Activated CD4-positive, alpha-beta memory T cell treated with anti-CD3 and anti-CD28 coated beads for 36 hours (primary cell): Measurements from ENCODE around the gene TBC1D2. TPM values are rescaled to one million over a fixed set of nuclear protein-coding genes. Genes with fewer than 3 reads are reported as not detected.

Experiments
- CTCF ChIA-PET: fragments of 350-600 bp; sonication (Branson Sonifier 250); formaldehyde crosslinking; loops from one replicate; lab custom pipeline; 2021; ENCODE audit warnings: antibody characterized with exemption, inconsistent platforms; lab: Charles Lee
- POLR2A ChIA-PET: fragments of 350-600 bp; sonication (Branson Sonifier 250); formaldehyde crosslinking; loops from one replicate; lab custom pipeline; 2021; ENCODE audit warnings: antibody characterized with exemption; lab: Charles Lee
- DNase-seq: peaks from one replicate; pipeline ENCODE4 v3.0.0-alpha.2; 2020
- H3K27ac Mint-ChIP-seq: one replicate; pipeline ENCODE4 v1.8.0; 2021; ENCODE audit warnings: mixed read lengths
- H3K27me3 Mint-ChIP-seq: one replicate; pipeline ENCODE4 v1.8.0; 2021; ENCODE audit warnings: mixed read lengths
- H3K36me3 Mint-ChIP-seq: one replicate; pipeline ENCODE4 v1.8.0; 2021; ENCODE audit warnings: mixed read lengths
- H3K4me1 Mint-ChIP-seq: one replicate; pipeline ENCODE4 v1.8.0; 2021; ENCODE audit warnings: low read depth, mixed read lengths
- H3K4me3 Mint-ChIP-seq: one replicate; pipeline ENCODE4 v1.8.0; 2021; ENCODE audit warnings: mild to moderate bottlenecking, mixed read lengths
- H3K9me3 Mint-ChIP-seq: one replicate; pipeline ENCODE4 v1.8.0; 2021; ENCODE audit warnings: mixed read lengths
- intact Hi-C: fragments of 100-400 bp; cut with micrococcal nuclease; formaldehyde crosslinking; loops from one replicate; pipeline ENCODE4 v1.15.1; 2023
- total RNA-seq, 2 experiments: library from RNA; stranded (reverse); gene quantifications; one replicate each; pipeline ENCODE4 v1.2.3, GENCODE V29; 2021

The TBC1D2 gene
- total RNA-seq: 1 to 10 TPM; 5.2 to 5.3 TPM

- H3K4me3 Mint-ChIP-seq: peak within 1 kb of the TSS; percentile 85
- POLR2A ChIA-PET: interaction anchor here (0.6 to 1.9 kb wide), 19 partner anchors 15 to 334 kb away, joined by 3 to 23 read pairs (median 4); partner anchors contain the start of genes ANP32B, CORO2A, NANS and TRIM14
- no peaks in the 10 kb centered on the region for H3K9me3 Mint-ChIP-seq
- peaks cover 32% of the 10 kb centered on the region for H3K4me1 Mint-ChIP-seq
- CTCF ChIA-PET: interaction anchor here (0.6 to 4.3 kb wide), 13 partner anchors 8 to 333 kb away, joined by 3 to 32 read pairs (median 6); partner anchors contain the start of genes CORO2A, TRIM14 and TRMO
- no peaks in the 10 kb centered on the region for H3K27me3 Mint-ChIP-seq
- intact Hi-C loops: loop anchor here (1.0 to 10.0 kb wide), 11 partner anchors 51 to 859 kb away; partner anchors contain the start of genes ANKS6, NANS, NCBP1 and TRIM14
- H3K36me3 Mint-ChIP-seq: no peaks in the 10 kb centered on the region
- peak; percentile 98 for DNase-seq
- peak within 1 kb of the TSS; percentile 95 for H3K27ac Mint-ChIP-seq
Measured at GRCh38 chr9:98255578-98256296, at the start of gene TBC1D2. Gene TBC1D2 (minus strand): TSS chr9:98255649. CDS start chr9:98255541, 108 bp downstream.

GRCh38 chr9:98304381-98304780 is 48.9 kb upstream of the TBC1D2 start:
- Mint-ChIP-seq H3K9me3 (no peaks in the 10 kb centered on the region), H3K4me1 (no peaks in the 10 kb centered on the region), H3K4me3 (no peak overlapping the region), H3K27me3 (no peaks in the 10 kb centered on the region), H3K27ac (no peak overlapping the region), H3K36me3 (no peaks in the 10 kb centered on the region)
- POLR2A ChIA-PET: no interaction called here
- intact Hi-C loops: no loop called here
- no peak for DNase-seq
- CTCF ChIA-PET: interaction anchor here (1.1 to 1.9 kb wide), 2 partner anchors 11 to 472 kb away, joined by 4 to 8 read pairs; no protein-coding TSS in a partner anchor

- Mint-ChIP-seq H3K4me3 (no peak overlapping the region), H3K9me3 (no peaks in the 10 kb centered on the region), H3K27me3 (no peaks in the 10 kb centered on the region), H3K4me1 (no peaks in the 10 kb centered on the region), H3K36me3 (no peaks in the 10 kb centered on the region), H3K27ac (no peak overlapping the region)
- ChIA-PET CTCF (interaction anchor here (1.0 to 1.9 kb wide), 3 partner anchors 10 to 473 kb away, joined by 4 to 8 read pairs (median 5); no protein-coding TSS in a partner anchor), POLR2A (no interaction called here)
- no peak for DNase-seq
- intact Hi-C loops: no loop called here
Measured at GRCh38 chr9:98303633-98304125, 48.2 kb upstream of the TBC1D2 start.

GRCh38 chr9:98302938-98303632 is 47.6 kb upstream of the TBC1D2 start:
- Mint-ChIP-seq H3K4me1 (no peaks in the 10 kb centered on the region), H3K27me3 (no peaks in the 10 kb centered on the region), H3K27ac (no peak overlapping the region), H3K36me3 (no peaks in the 10 kb centered on the region), H3K4me3 (no peak overlapping the region), H3K9me3 (no peaks in the 10 kb centered on the region)
- ChIA-PET POLR2A (no interaction called here), CTCF (interaction anchor here (1.0 to 1.9 kb wide), 2 partner anchors 13 to 473 kb away, joined by 5 to 8 read pairs; no protein-coding TSS in a partner anchor)
- intact Hi-C loops: no loop called here
- no peak for DNase-seq

- Mint-ChIP-seq H3K36me3 (no peaks in the 10 kb centered on the region), H3K9me3 (no peaks in the 10 kb centered on the region), H3K4me3 (no peak overlapping the region), H3K27ac (no peak overlapping the region), H3K27me3 (no peaks in the 10 kb centered on the region), H3K4me1 (no peaks in the 10 kb centered on the region)
- no peak for DNase-seq
- ChIA-PET POLR2A (no interaction called here), CTCF (no interaction called here)
- intact Hi-C loops: no loop called here
Measured at GRCh38 chr9:98302150-98302549, 46.7 kb upstream of the TBC1D2 start.

GRCh38 chr9:98300611-98301010 is 45.2 kb upstream of the TBC1D2 start:
- Mint-ChIP-seq H3K4me3 (no peak overlapping the region), H3K27me3 (peaks cover 1% of the 10 kb centered on the region), H3K36me3 (no peaks in the 10 kb centered on the region), H3K9me3 (no peaks in the 10 kb centered on the region), H3K4me1 (no peaks in the 10 kb centered on the region), H3K27ac (no peak overlapping the region)
- CTCF ChIA-PET: no interaction called here
- POLR2A ChIA-PET: no interaction called here
- intact Hi-C loops: no loop called here
- no peak for DNase-seq

- ChIA-PET CTCF (interaction anchor here (1.7 kb wide), 1 partner anchor 17 kb away, joined by 3 read pairs; no protein-coding TSS in a partner anchor), POLR2A (no interaction called here)
- no peaks in the 10 kb centered on the region for H3K4me1 Mint-ChIP-seq
- H3K9me3 Mint-ChIP-seq: no peaks in the 10 kb centered on the region
- H3K36me3 Mint-ChIP-seq: no peaks in the 10 kb centered on the region
- no peak overlapping the region for H3K4me3 Mint-ChIP-seq
- DNase-seq: no peak
- no peak overlapping the region for H3K27ac Mint-ChIP-seq
- intact Hi-C loops: no loop called here
- peaks cover 1% of the 10 kb centered on the region for H3K27me3 Mint-ChIP-seq
Measured at GRCh38 chr9:98298476-98298875, 43.0 kb upstream of the TBC1D2 start.

- H3K9me3 Mint-ChIP-seq: no peaks in the 10 kb centered on the region
- intact Hi-C loops: no loop called here
- CTCF ChIA-PET: no interaction called here
Measured at GRCh38 chr9:98295824-98296223, 40.4 kb upstream of the TBC1D2 start.

GRCh38 chr9:98291820-98292219 is 36.4 kb upstream of the TBC1D2 start:
- no peaks in the 10 kb centered on the region for H3K9me3 Mint-ChIP-seq
- ChIA-PET POLR2A (no interaction called here), CTCF (interaction anchor here (0.6 kb wide), 1 partner anchor 24 kb away, joined by 3 read pairs; no protein-coding TSS in a partner anchor)
- intact Hi-C loops: no loop called here
- no peak overlapping the region for H3K27ac Mint-ChIP-seq
- no peaks in the 10 kb centered on the region for H3K4me1 Mint-ChIP-seq
- H3K4me3 Mint-ChIP-seq: no peak overlapping the region
- peaks cover 1% of the 10 kb centered on the region for H3K27me3 Mint-ChIP-seq
- H3K36me3 Mint-ChIP-seq: no peaks in the 10 kb centered on the region
- DNase-seq: no peak

More at GRCh38 chr9:98295824-98296223, 40.4 kb upstream of the TBC1D2 start:
- Mint-ChIP-seq H3K27ac (no peak overlapping the region), H3K4me1 (no peaks in the 10 kb centered on the region), H3K4me3 (no peak overlapping the region), H3K36me3 (no peaks in the 10 kb centered on the region), H3K27me3 (peaks cover 1% of the 10 kb centered on the region)
- POLR2A ChIA-PET: no interaction called here
- DNase-seq: no peak

- ChIA-PET POLR2A (no interaction called here), CTCF (no interaction called here)
- intact Hi-C loops: no loop called here
- DNase-seq: no peak
- Mint-ChIP-seq H3K27me3 (no peaks in the 10 kb centered on the region), H3K27ac (no peak overlapping the region), H3K4me1 (no peaks in the 10 kb centered on the region), H3K4me3 (no peak overlapping the region), H3K9me3 (no peaks in the 10 kb centered on the region), H3K36me3 (no peaks in the 10 kb centered on the region)
Measured at GRCh38 chr9:98290411-98290810, 35.0 kb upstream of the TBC1D2 start.

- Mint-ChIP-seq H3K9me3 (no peaks in the 10 kb centered on the region), H3K36me3 (no peaks in the 10 kb centered on the region), H3K4me1 (no peaks in the 10 kb centered on the region), H3K27ac (no peak overlapping the region), H3K27me3 (no peaks in the 10 kb centered on the region), H3K4me3 (no peak overlapping the region)
- intact Hi-C loops: no loop called here
- DNase-seq: no peak
- ChIA-PET CTCF (interaction anchor here (0.7 kb wide), 1 partner anchor 668 kb away, joined by 3 read pairs; no protein-coding TSS in a partner anchor), POLR2A (no interaction called here)
Measured at GRCh38 chr9:98289614-98290201, 34.3 kb upstream of the TBC1D2 start.
